SK-N-MC (cell line): ENCODE measurements around the gene DUSP2.

Source experiments
- EZH2 ChIP-seq: fragments of 200-600 bp; sonication (generic); IDR thresholded peaks from one replicate; pipeline ENCODE4 v1.6.1; 2017; ENCODE audit warnings: antibody characterized with exemption
- FOXP2 ChIP-seq: optimal IDR thresholded peaks from 2 replicates; pipeline ENCODE3; 2011; ENCODE audit warnings: mild to moderate bottlenecking, moderate library complexity; ENCODE audit not compliant: insufficient read depth; ENCODE audit errors: extremely low read length, control extremely low read depth
- POLR2AphosphoS5 ChIP-seq: IDR thresholded peaks from 2 replicates; pipeline ENCODE4 v1.6.1; 2012; ENCODE audit warnings: mild to moderate bottlenecking, low read depth, low read length, borderline replicate concordance

GRCh38 chr2:96123936-96124335 is 21.3 kb downstream of the DUSP2 start:
- no peak for TF ChIP-seq POLR2AphosphoS5
- no peak for TF ChIP-seq FOXP2
- no peak for TF ChIP-seq EZH2
